Chondrocyte (in vitro differentiated cells): ENCODE data around the gene FRRS1. TPM values are rescaled to one million over a fixed set of nuclear protein-coding genes. Genes with fewer than 3 reads are reported as not detected.

ENCODE experiments used
- DNase-seq: peaks from one replicate; pipeline ENCODE4 v3.0.0; 2021; ENCODE audit warnings: mixed read lengths, low spot score
- H3K27ac Mint-ChIP-seq: one replicate; pipeline ENCODE4 v1.8.0; 2021; ENCODE audit warnings: mild to moderate bottlenecking, moderate library complexity, mixed read lengths; ENCODE audit not compliant: unreplicated experiment
- H3K27me3 Mint-ChIP-seq: 2 replicates; pipeline ENCODE4 v1.8.0; 2021; ENCODE audit warnings: low read depth, mixed read lengths
- H3K36me3 Mint-ChIP-seq: 2 replicates; pipeline ENCODE4 v1.8.0; 2021; ENCODE audit warnings: low read depth, mixed read lengths
- H3K4me1 Mint-ChIP-seq: 2 replicates; pipeline ENCODE4 v1.8.0; 2021; ENCODE audit warnings: low read depth, mild to moderate bottlenecking, mixed read lengths
- H3K4me3 Mint-ChIP-seq: one replicate; pipeline ENCODE4 v1.8.0; 2021; ENCODE audit warnings: mild to moderate bottlenecking, moderate library complexity, mixed read lengths; ENCODE audit not compliant: unreplicated experiment
- H3K9me3 Mint-ChIP-seq: 2 replicates; pipeline ENCODE4 v1.8.0; 2021; ENCODE audit warnings: low read depth, mixed read lengths
- CTCF ChIP-seq: fragments of 200-600 bp; sonication (generic); IDR thresholded peaks from 2 replicates; pipeline ENCODE4 v1.5.0; 2021; ENCODE audit warnings: antibody characterized with exemption, mild to moderate bottlenecking, moderate library complexity
- total RNA-seq: library from RNA; stranded (reverse); gene quantifications from 3 replicates; pipeline ENCODE4 v1.2.1, GENCODE V29; 2021

Gene FRRS1
- total RNA-seq, 1 donor from 2014 or later = 2.2 TPM

- DNase-seq = no peak
- H3K27ac Mint-ChIP-seq = no peak overlapping the region
- H3K4me1 Mint-ChIP-seq = no peaks in the 10 kb centered on the region
- TF ChIP-seq CTCF = no peak
- no peaks in the 10 kb centered on the region for H3K36me3 Mint-ChIP-seq
- H3K4me3 Mint-ChIP-seq = no peak overlapping the region
- H3K27me3 Mint-ChIP-seq = peaks cover 24% of the 10 kb centered on the region
- no peaks in the 10 kb centered on the region for H3K9me3 Mint-ChIP-seq
Observed at GRCh38 chr1:99784809-99785255, 18.4 kb upstream of the FRRS1 start.

GRCh38 chr1:99784143-99784542, 17.7 kb upstream of the FRRS1 start:
- H3K27me3 Mint-ChIP-seq = peaks cover 29% of the 10 kb centered on the region
- no peak overlapping the region for H3K4me3 Mint-ChIP-seq
- H3K4me1 Mint-ChIP-seq = no peaks in the 10 kb centered on the region
- H3K36me3 Mint-ChIP-seq = no peaks in the 10 kb centered on the region
- H3K27ac Mint-ChIP-seq = no peak overlapping the region
- no peak for TF ChIP-seq CTCF
- DNase-seq = no peak
- H3K9me3 Mint-ChIP-seq = no peaks in the 10 kb centered on the region

GRCh38 chr1:99782920-99783319, 16.5 kb upstream of the FRRS1 start:
- no peaks in the 10 kb centered on the region for H3K4me1 Mint-ChIP-seq
- no peak for TF ChIP-seq CTCF

DNA sequence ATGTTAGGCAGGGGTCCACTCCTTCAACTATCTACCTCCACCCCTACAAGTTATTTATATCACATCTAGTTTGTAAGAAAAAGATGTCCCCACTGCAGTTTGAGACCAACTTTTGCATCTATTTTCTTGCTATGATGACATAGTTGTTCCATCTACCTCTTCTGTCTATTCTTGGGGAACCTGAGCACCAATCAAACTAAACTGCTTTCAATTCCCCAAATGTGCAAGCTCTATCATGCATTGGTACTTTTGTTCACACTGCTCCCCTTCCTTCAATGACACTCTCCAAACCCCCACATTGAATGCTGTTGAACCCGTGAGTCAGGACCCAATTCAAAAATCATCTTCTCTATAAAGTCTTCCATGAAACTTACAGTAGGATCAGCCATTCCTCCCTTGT, 16.0 kb upstream of the FRRS1 start:
- no peak overlapping the region for H3K27ac Mint-ChIP-seq
- no peaks in the 10 kb centered on the region for H3K36me3 Mint-ChIP-seq
- no peak for TF ChIP-seq CTCF
- H3K4me3 Mint-ChIP-seq = no peak overlapping the region
- H3K9me3 Mint-ChIP-seq = no peaks in the 10 kb centered on the region
- DNase-seq = no peak
- no peaks in the 10 kb centered on the region for H3K4me1 Mint-ChIP-seq
- H3K27me3 Mint-ChIP-seq = peaks cover 26% of the 10 kb centered on the region

More at GRCh38 chr1:99782920-99783319, 16.5 kb upstream of the FRRS1 start:
- Mint-ChIP-seq H3K27ac (no peak overlapping the region), H3K9me3 (no peaks in the 10 kb centered on the region), H3K27me3 (peaks cover 26% of the 10 kb centered on the region), H3K4me3 (no peak overlapping the region), H3K36me3 (no peaks in the 10 kb centered on the region)
- no peak for DNase-seq

DNA sequence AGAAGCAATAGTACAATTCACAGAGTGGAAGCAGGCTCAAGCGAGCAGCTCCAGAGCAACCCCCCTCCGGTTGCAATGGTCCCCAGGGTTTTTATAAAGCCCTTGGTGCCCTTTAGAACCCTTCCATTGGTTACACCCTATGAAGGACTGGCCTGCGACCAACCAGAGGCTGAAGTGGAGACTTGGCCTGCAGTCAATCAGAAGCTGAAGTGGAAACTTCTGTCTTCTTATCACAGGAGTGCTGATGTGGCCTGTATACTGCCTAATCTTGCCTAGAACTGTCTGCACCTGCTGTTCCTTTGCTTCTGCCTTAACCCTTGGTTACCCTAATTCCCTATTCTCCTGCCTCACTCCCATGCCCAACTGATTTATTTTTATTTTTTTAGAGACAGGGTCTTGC, 15.4 kb upstream of the FRRS1 start:
- TF ChIP-seq CTCF = no peak
- Mint-ChIP-seq H3K27ac (no peak overlapping the region), H3K27me3 (peaks cover 26% of the 10 kb centered on the region), H3K4me1 (no peaks in the 10 kb centered on the region), H3K4me3 (no peak overlapping the region), H3K36me3 (no peaks in the 10 kb centered on the region), H3K9me3 (no peaks in the 10 kb centered on the region)
- DNase-seq = no peak
